Gastrocnemius medialis (tissue), 4 donors: ENCODE data around the gene SLC25A25.

Experiments used
- CTCF ChIP-seq, 5 experiments: fragments of 450-650 bp in 3 of 5; fragments of 200-600 bp in 2 of 5; sonication (generic) in 2 of 5; IDR thresholded peaks in 4 of 5; conservative IDR thresholded peaks in 1 of 5; 1 replicate in 4 of 5; 2 replicates in 1 of 5; pipeline ENCODE4 v1.5.1; 2016 to 2019; ENCODE audit warnings: antibody characterized with exemption in 5 of 5, mild to moderate bottlenecking in 3 of 5, moderate library complexity in 3 of 5
- POLR2A ChIP-seq, 2 donors: fragments of 450-650 bp; IDR thresholded peaks; one replicate each; pipeline ENCODE4 v1.6.1; 2017; ENCODE audit warnings: antibody characterized with exemption in 2 of 2, mild to moderate bottlenecking in 2 of 2, moderate library complexity in 2 of 2

- TF ChIP-seq CTCF (IDR thresholded peaks at IDR 0.05 in 4 of 5, conservative IDR thresholded peaks at IDR 0.05 in 1 of 5): no peak
- peak; percentile 27 to 64 for TF ChIP-seq POLR2A (IDR thresholded peaks at IDR 0.05)
Measured at GRCh38 chr9:128127990-128128835, 60.2 kb downstream of the SLC25A25 start.
